GM21576 (cell line): ENCODE data around the gene KRT16.
"Not testable (repeated sequence)": the region's sequence is repeated elsewhere in the genome, so short reads cannot be mapped to it uniquely, and the experiment has no call there.

Experiments
- ATAC-seq: cut with Tn5 transposase; IDR thresholded peaks from one replicate; pipeline ENCODE4 v1.9.1; 2021; ENCODE audit warnings: mild to moderate bottlenecking, moderate library complexity; ENCODE audit not compliant: unreplicated experiment

KRT16 gene

GRCh38 chr17:41617136-41617535, 4.6 kb upstream of the KRT16 start:
- no peak for ATAC-seq

- not testable (repeated sequence) for ATAC-seq
These were observed 3.9 kb upstream of the KRT16 start for GRCh38 chr17:41616486-41616885.

- ATAC-seq = no peak
These were observed 2.9 kb upstream of the KRT16 start for GRCh38 chr17:41615454-41615853.

GRCh38 chr17:41614767-41615166, 2.2 kb upstream of the KRT16 start:
- ATAC-seq = not testable (repeated sequence)

GRCh38 chr17:41614098-41614497, 1.5 kb upstream of the KRT16 start:
- ATAC-seq = no peak

GRCh38 chr17:41613277-41614082, 913 bp upstream of the KRT16 start:
- ATAC-seq = no peak

GRCh38 chr17:41610965-41611640, 1.5 kb downstream of the KRT16 start:
- no peak for ATAC-seq

- ATAC-seq = not testable (repeated sequence)
These were observed 2.5 kb downstream of the KRT16 start for GRCh38 chr17:41610061-41610517.

- not testable (repeated sequence) for ATAC-seq
These were observed 5.6 kb downstream of the KRT16 start for GRCh38 chr17:41606930-41607329.

- no peak for ATAC-seq
These were observed 10.0 kb downstream of the KRT16 start for GRCh38 chr17:41602524-41602923.

- ATAC-seq = no peak
These were observed 12.2 kb downstream of the KRT16 start for GRCh38 chr17:41600318-41600717.

- no peak for ATAC-seq
These were observed 12.9 kb downstream of the KRT16 start for GRCh38 chr17:41599680-41600079.

- ATAC-seq = no peak
These were observed 17.0 kb downstream of the KRT16 start for GRCh38 chr17:41595585-41595984.

- ATAC-seq = no peak
These were observed 18.1 kb downstream of the KRT16 start for GRCh38 chr17:41594363-41594915.

- ATAC-seq = no peak
These were observed 19.1 kb downstream of the KRT16 start for GRCh38 chr17:41593306-41593981.

GRCh38 chr17:41592601-41593305, 19.8 kb downstream of the KRT16 start:
- no peak for ATAC-seq

- no peak for ATAC-seq
These were observed 23.3 kb downstream of the KRT16 start for GRCh38 chr17:41589301-41589700.

- no peak for ATAC-seq
These were observed 24.3 kb downstream of the KRT16 start for GRCh38 chr17:41588126-41588810.

- no peak for ATAC-seq
These were observed 25.6 kb downstream of the KRT16 start, which contains the start of gene KRT14 for GRCh38 chr17:41586863-41587495. Gene KRT14 (minus strand): TSS chr17:41586895. CDS start chr17:41586834, 61 bp downstream.
